GM21390 (cell line): ENCODE measurements around the gene PLEKHG3.

Source experiments
- ATAC-seq: cut with Tn5 transposase; IDR thresholded peaks from one replicate; pipeline ENCODE4 v1.9.1; 2021; ENCODE audit not compliant: unreplicated experiment

The PLEKHG3 gene

GRCh38 chr14:64725879-64726584 lies 21.8 kb downstream of the PLEKHG3 start:
- ATAC-seq, result no peak

- ATAC-seq, result no peak
Measured at GRCh38 chr14:64726585-64726890, 22.3 kb downstream of the PLEKHG3 start.

- ATAC-seq, result no peak
Measured at GRCh38 chr14:64727551-64728071, 23.4 kb downstream of the PLEKHG3 start.

- no peak for ATAC-seq
Measured at GRCh38 chr14:64728106-64728505, 23.9 kb downstream of the PLEKHG3 start.

GRCh38 chr14:64728856-64729255 lies 24.6 kb downstream of the PLEKHG3 start:
- ATAC-seq, result no peak

- ATAC-seq, result no peak
Measured at GRCh38 chr14:64729386-64730060, 25.3 kb downstream of the PLEKHG3 start.

- ATAC-seq, result no peak
Measured at GRCh38 chr14:64730061-64730440, 25.8 kb downstream of the PLEKHG3 start.

- ATAC-seq, result no peak
Measured at GRCh38 chr14:64730681-64731080, 26.5 kb downstream of the PLEKHG3 start.

GRCh38 chr14:64731141-64731581 lies 26.9 kb downstream of the PLEKHG3 start:
- ATAC-seq, result no peak

GRCh38 chr14:64732066-64732465 lies 27.8 kb downstream of the PLEKHG3 start:
- ATAC-seq, result no peak

GRCh38 chr14:64732536-64733120 lies 28.4 kb downstream of the PLEKHG3 start:
- ATAC-seq, result no peak

- no peak for ATAC-seq
Measured at GRCh38 chr14:64733321-64733720, 29.1 kb downstream of the PLEKHG3 start.

- no peak for ATAC-seq
Measured at GRCh38 chr14:64733899-64734298, 29.7 kb downstream of the PLEKHG3 start.

- ATAC-seq, result no peak
Measured at GRCh38 chr14:64734990-64735389, 30.8 kb downstream of the PLEKHG3 start.

- no peak for ATAC-seq
Measured at GRCh38 chr14:64736271-64737169, 32.3 kb downstream of the PLEKHG3 start.

- no peak for ATAC-seq
Measured at GRCh38 chr14:64737391-64738280, 33.4 kb downstream of the PLEKHG3 start.

GRCh38 chr14:64738281-64738804 lies 34.1 kb downstream of the PLEKHG3 start:
- ATAC-seq, result no peak

GRCh38 chr14:64741200-64741599 lies 37.0 kb downstream of the PLEKHG3 start:
- ATAC-seq, result no peak

- ATAC-seq, result no peak
Measured at GRCh38 chr14:64741961-64742360, 37.7 kb downstream of the PLEKHG3 start.

GRCh38 chr14:64743061-64743460 lies 38.8 kb downstream of the PLEKHG3 start:
- no peak for ATAC-seq
